Measurements from ENCODE around the gene XPO6. TPM values are rescaled to one million over a fixed set of nuclear protein-coding genes. Genes with fewer than 3 reads are reported as not detected.
"Not testable (repeated sequence)": the region's sequence is repeated elsewhere in the genome, so short reads cannot be mapped to it uniquely, and the experiment has no call there.

The XPO6 gene
- polyA plus RNA-seq, 1 experiment: 207 TPM

- TF ChIP-seq CTCF (IDR thresholded peaks at IDR 0.05; ENCODE audit: low read depth, low read length): no peak
- Histone ChIP-seq H3K27me3 (ENCODE audit: control insufficient read depth, insufficient read depth, low read length) (peaks cover 28% of the 10 kb centered on the region), H3K9me3 (ENCODE audit: control insufficient read depth, insufficient read depth, low read length) (no peaks in the 10 kb centered on the region; the same call in 1 of the 2 replicates), H3K4me3 (ENCODE audit: low read depth, low read length) (no peak overlapping the region), H3K27ac (ENCODE audit: low read depth, low read length) (no peak overlapping the region)
- no peak for DNase-seq (ENCODE audit: low read depth, low spot score)
- ChIA-PET CTCF (no interaction called here), POLR2A (no interaction called here)
Observed at GRCh38 chr16:28257256-28257655, 45.5 kb upstream of the XPO6 start.

- Histone ChIP-seq H3K27me3 (ENCODE audit: control insufficient read depth, insufficient read depth, low read length) (peaks cover 23% of the 10 kb centered on the region), H3K9me3 (ENCODE audit: control insufficient read depth, insufficient read depth, low read length) (no peaks in the 10 kb centered on the region; the same call in 1 of the 2 replicates), H3K4me3 (ENCODE audit: low read depth, low read length) (no peak overlapping the region), H3K27ac (ENCODE audit: low read depth, low read length) (no peak overlapping the region)
- POLR2A ChIA-PET: no interaction called here
- CTCF ChIA-PET: no interaction called here
- no peak for TF ChIP-seq CTCF (IDR thresholded peaks at IDR 0.05; ENCODE audit: low read depth, low read length)
- no peak for DNase-seq (ENCODE audit: low read depth, low spot score)
Observed at GRCh38 chr16:28255838-28256237, 44.1 kb upstream of the XPO6 start.

GRCh38 chr16:28254158-28254557, 42.4 kb upstream of the XPO6 start:
- peaks cover 14% of the 10 kb centered on the region for H3K27me3 ChIP-seq (ENCODE audit: control insufficient read depth, insufficient read depth, low read length)
- no peak overlapping the region for H3K27ac ChIP-seq (ENCODE audit: low read depth, low read length)
- POLR2A ChIA-PET: no interaction called here
- no peak for TF ChIP-seq CTCF (IDR thresholded peaks at IDR 0.05; ENCODE audit: low read depth, low read length)
- no peaks in the 10 kb centered on the region; the same call in 1 of the 2 replicates for H3K9me3 ChIP-seq (ENCODE audit: control insufficient read depth, insufficient read depth, low read length)
- H3K4me3 ChIP-seq (ENCODE audit: low read depth, low read length): no peak overlapping the region
- DNase-seq (ENCODE audit: low read depth, low spot score): no peak
- CTCF ChIA-PET: no interaction called here

GRCh38 chr16:28250999-28251398, 39.2 kb upstream of the XPO6 start:
- ChIA-PET POLR2A (no interaction called here), CTCF (no interaction called here)
- Histone ChIP-seq H3K9me3 (ENCODE audit: control insufficient read depth, insufficient read depth, low read length) (no peaks in the 10 kb centered on the region), H3K27ac (ENCODE audit: low read depth, low read length) (no peak overlapping the region), H3K4me3 (ENCODE audit: low read depth, low read length) (no peak overlapping the region), H3K27me3 (ENCODE audit: control insufficient read depth, insufficient read depth, low read length) (no peaks in the 10 kb centered on the region)
- DNase-seq (ENCODE audit: low read depth, low spot score): no peak
- TF ChIP-seq CTCF (IDR thresholded peaks at IDR 0.05; ENCODE audit: low read depth, low read length): no peak

- POLR2A ChIA-PET, CTCF ChIA-PET: not testable (repeated sequence)
Observed at GRCh38 chr16:28249483-28249882, 37.7 kb upstream of the XPO6 start.

GRCh38 chr16:28241924-28242323, 30.2 kb upstream of the XPO6 start:
- H3K27me3 ChIP-seq (ENCODE audit: control insufficient read depth, insufficient read depth, low read length): peaks cover 2% of the 10 kb centered on the region
- ChIA-PET POLR2A (no interaction called here), CTCF (no interaction called here)
- H3K27ac ChIP-seq (ENCODE audit: low read depth, low read length): no peak overlapping the region
- DNase-seq (ENCODE audit: low read depth, low spot score): no peak
- no peaks in the 10 kb centered on the region for H3K9me3 ChIP-seq (ENCODE audit: control insufficient read depth, insufficient read depth, low read length)
- H3K4me3 ChIP-seq (ENCODE audit: low read depth, low read length): no peak overlapping the region
- no peak for TF ChIP-seq CTCF (IDR thresholded peaks at IDR 0.05; ENCODE audit: low read depth, low read length)

More at GRCh38 chr16:28249483-28249882, 37.7 kb upstream of the XPO6 start:
- H3K27ac ChIP-seq (ENCODE audit: low read depth, low read length); DNase-seq (ENCODE audit: low read depth, low spot score); H3K27me3 ChIP-seq (ENCODE audit: control insufficient read depth, insufficient read depth, low read length); H3K4me3 ChIP-seq (ENCODE audit: low read depth, low read length); H3K9me3 ChIP-seq (ENCODE audit: control insufficient read depth, insufficient read depth, low read length): not testable (repeated sequence)
